HEK293 (cell line): Measurements from ENCODE around the gene EIF2S3.
A peak's percentile ranks its signal among the peaks of the same experiment; 100 is the strongest.

Experiments used
- HOXC10 ChIP-seq: sonication (generic); formaldehyde crosslinking; IDR thresholded peaks from 2 replicates; pipeline ENCODE4 v1.8.1; 2023; ENCODE audit warnings: mild to moderate bottlenecking, missing genetic modification reagents
- MZF1 ChIP-seq: fragments of 450-650 bp; formaldehyde crosslinking; IDR thresholded peaks from 2 replicates; pipeline ENCODE4 v1.5.1; 2017; ENCODE audit warnings: missing biosample characterization, missing genetic modification characterization, borderline replicate concordance
- OVOL3 ChIP-seq: fragments of 450-650 bp; formaldehyde crosslinking; IDR thresholded peaks from 2 replicates; pipeline ENCODE4 v1.5.1; 2016; ENCODE audit warnings: missing biosample characterization, missing genetic modification characterization
- PBX3 ChIP-seq: sonication (generic); formaldehyde crosslinking; IDR thresholded peaks from 2 replicates; pipeline ENCODE4 v1.8.1; 2022; ENCODE audit warnings: mild to moderate bottlenecking, moderate library complexity, missing genetic modification reagents
- RBAK ChIP-seq: fragments of 450-650 bp; formaldehyde crosslinking; IDR thresholded peaks from 2 replicates; pipeline ENCODE4 v1.5.1; 2016; ENCODE audit warnings: missing biosample characterization, missing genetic modification characterization
- REPIN1 ChIP-seq: fragments of 450-650 bp; formaldehyde crosslinking; IDR thresholded peaks from 2 replicates; pipeline ENCODE4 v1.5.1; 2017; ENCODE audit warnings: missing biosample characterization, missing genetic modification characterization, low read depth
- SP2 ChIP-seq: fragments of 450-650 bp; formaldehyde crosslinking; IDR thresholded peaks from 2 replicates; pipeline ENCODE4 v1.5.1; 2016; ENCODE audit warnings: missing biosample characterization, missing genetic modification characterization
- ZBTB6 ChIP-seq: fragments of 450-650 bp; formaldehyde crosslinking; IDR thresholded peaks from 2 replicates; pipeline ENCODE4 v1.5.1; 2017; ENCODE audit warnings: missing biosample characterization, missing genetic modification characterization
- ZFHX2 ChIP-seq: fragments of 450-650 bp; formaldehyde crosslinking; conservative IDR thresholded peaks from 2 replicates; pipeline ENCODE4 v1.5.1; 2016; ENCODE audit warnings: missing biosample characterization, missing genetic modification characterization
- ZFP41 ChIP-seq: fragments of 450-650 bp; formaldehyde crosslinking; IDR thresholded peaks from 2 replicates; pipeline ENCODE4 v1.5.1; 2016; ENCODE audit warnings: missing biosample characterization, missing genetic modification characterization, borderline replicate concordance
- ZFP69B ChIP-seq: fragments of 450-650 bp; formaldehyde crosslinking; IDR thresholded peaks from 2 replicates; pipeline ENCODE4 v1.5.1; 2016; ENCODE audit warnings: missing biosample characterization, missing genetic modification characterization
- ZNF114 ChIP-seq: fragments of 450-650 bp; formaldehyde crosslinking; IDR thresholded peaks from 2 replicates; pipeline ENCODE4 v1.5.0; 2017; ENCODE audit warnings: missing biosample characterization, missing genetic modification characterization
- ZNF132 ChIP-seq: fragments of 450-650 bp; formaldehyde crosslinking; IDR thresholded peaks from 2 replicates; pipeline ENCODE4 v1.5.1; 2017; ENCODE audit warnings: missing biosample characterization, missing genetic modification characterization, borderline replicate concordance
- ZNF138 ChIP-seq: fragments of 450-650 bp; formaldehyde crosslinking; IDR thresholded peaks from 2 replicates; pipeline ENCODE4 v1.5.1; 2016; ENCODE audit warnings: missing biosample characterization, missing genetic modification characterization, borderline replicate concordance
- ZNF146 ChIP-seq: fragments of 450-650 bp; formaldehyde crosslinking; IDR thresholded peaks from 2 replicates; pipeline ENCODE4 v1.5.1; 2016; ENCODE audit warnings: missing biosample characterization, missing genetic modification characterization
- ZNF148 ChIP-seq: fragments of 450-650 bp; formaldehyde crosslinking; IDR thresholded peaks from 2 replicates; pipeline ENCODE4 v1.5.0; 2017; ENCODE audit warnings: missing biosample characterization, missing genetic modification characterization, borderline replicate concordance
- ZNF155 ChIP-seq: fragments of 450-650 bp; formaldehyde crosslinking; IDR thresholded peaks from 2 replicates; pipeline ENCODE4 v1.5.1; 2016; ENCODE audit warnings: missing biosample characterization, missing genetic modification characterization
- ZNF157 ChIP-seq: fragments of 450-650 bp; formaldehyde crosslinking; IDR thresholded peaks from 2 replicates; pipeline ENCODE4 v1.5.1; 2016; ENCODE audit warnings: missing biosample characterization, missing genetic modification characterization
- ZNF214 ChIP-seq: fragments of 450-650 bp; formaldehyde crosslinking; IDR thresholded peaks from 2 replicates; pipeline ENCODE4 v1.5.1; 2017; ENCODE audit warnings: missing biosample characterization, mild to moderate bottlenecking, missing genetic modification characterization, borderline replicate concordance
- ZNF23 ChIP-seq: fragments of 450-650 bp; formaldehyde crosslinking; IDR thresholded peaks from 2 replicates; pipeline ENCODE4 v1.5.1; 2016; ENCODE audit warnings: missing biosample characterization, missing genetic modification characterization, borderline replicate concordance
- ZNF311 ChIP-seq: fragments of 450-650 bp; formaldehyde crosslinking; IDR thresholded peaks from 2 replicates; pipeline ENCODE4 v1.5.1; 2017; ENCODE audit warnings: missing biosample characterization, missing genetic modification characterization, borderline replicate concordance
- ZNF394 ChIP-seq: fragments of 450-650 bp; formaldehyde crosslinking; IDR thresholded peaks from 2 replicates; pipeline ENCODE4 v1.5.1; 2016; ENCODE audit warnings: missing biosample characterization, missing genetic modification characterization, mild to moderate bottlenecking, moderate library complexity, borderline replicate concordance
- ZNF404 ChIP-seq: fragments of 450-650 bp; formaldehyde crosslinking; IDR thresholded peaks from 2 replicates; pipeline ENCODE4 v1.5.1; 2017; ENCODE audit warnings: missing biosample characterization, missing genetic modification characterization
- ZNF48 ChIP-seq: fragments of 450-650 bp; formaldehyde crosslinking; IDR thresholded peaks from 2 replicates; pipeline ENCODE4 v1.5.1; 2016; ENCODE audit warnings: missing biosample characterization, missing genetic modification characterization
- ZNF513 ChIP-seq: fragments of 450-650 bp; IDR thresholded peaks from 2 replicates; pipeline ENCODE4 v1.5.1; 2018; ENCODE audit warnings: missing biosample characterization, missing genetic modification characterization
- ZNF549 ChIP-seq: fragments of 450-650 bp; IDR thresholded peaks from 2 replicates; pipeline ENCODE4 v1.5.1; 2018; ENCODE audit warnings: missing biosample characterization, missing genetic modification characterization, mild to moderate bottlenecking, inconsistent platforms, moderate library complexity
- ZNF555 ChIP-seq: fragments of 450-650 bp; formaldehyde crosslinking; conservative IDR thresholded peaks from 2 replicates; pipeline ENCODE4 v1.5.1; 2017; ENCODE audit warnings: missing biosample characterization, mild to moderate bottlenecking, missing genetic modification characterization, inconsistent platforms
- ZNF571 ChIP-seq: fragments of 450-650 bp; formaldehyde crosslinking; IDR thresholded peaks from 2 replicates; pipeline ENCODE4 v1.5.0; 2017; ENCODE audit warnings: missing biosample characterization, missing genetic modification characterization
- ZNF600 ChIP-seq: fragments of 450-650 bp; formaldehyde crosslinking; IDR thresholded peaks from 2 replicates; pipeline ENCODE4 v1.5.1; 2016; ENCODE audit warnings: missing biosample characterization, missing genetic modification characterization
- ZNF624 ChIP-seq: fragments of 450-650 bp; formaldehyde crosslinking; IDR thresholded peaks from 2 replicates; pipeline ENCODE4 v1.5.1; 2017; ENCODE audit warnings: missing biosample characterization, missing genetic modification characterization
- ZNF639 ChIP-seq: fragments of 450-650 bp; formaldehyde crosslinking; IDR thresholded peaks from 2 replicates; pipeline ENCODE4 v1.5.1; 2016; ENCODE audit warnings: missing biosample characterization, missing genetic modification characterization
- ZNF658 ChIP-seq: fragments of 450-650 bp; formaldehyde crosslinking; IDR thresholded peaks from 2 replicates; pipeline ENCODE4; 2016; ENCODE audit warnings: missing biosample characterization, missing genetic modification characterization
- ZNF704 ChIP-seq: fragments of 450-650 bp; formaldehyde crosslinking; IDR thresholded peaks from 2 replicates; pipeline ENCODE4 v1.5.1; 2016; ENCODE audit warnings: missing biosample characterization, missing genetic modification characterization

The EIF2S3 gene

GRCh38 chrX:24014388-24015018, 40.3 kb upstream of the EIF2S3 start (continued):
- TF ChIP-seq ZNF148 (tag by site-specific recombination) = no peak
- no peak for TF ChIP-seq HOXC10 (CRISPR knock-in tag)
- no peak for TF ChIP-seq ZFP41 (tag by site-specific recombination)
- TF ChIP-seq ZNF311 = no peak
- no peak for TF ChIP-seq ZNF394 (tag by site-specific recombination)
- no peak for TF ChIP-seq MZF1
- TF ChIP-seq ZNF214 (tag by site-specific recombination) = no peak
- TF ChIP-seq RBAK (tag by site-specific recombination) = no peak
- no peak for TF ChIP-seq ZNF404 (tag by site-specific recombination)
- TF ChIP-seq ZBTB6 (tag by site-specific recombination) = no peak
- no peak for TF ChIP-seq PBX3 (CRISPR knock-in tag)
- peak; percentile 42; the same call in 1 of the 2 replicates for TF ChIP-seq ZFHX2 (tag by site-specific recombination)
- 0 out of 2 replicates have a peak, but pooled peaks have one; percentile 14 for TF ChIP-seq ZNF513
- no peak for TF ChIP-seq ZNF555 (tag by site-specific recombination)
- no peak for TF ChIP-seq ZNF658 (tag by site-specific recombination)
- peak; percentile 91 for TF ChIP-seq ZNF146
- no peak for TF ChIP-seq REPIN1
- no peak for TF ChIP-seq ZNF132 (tag by site-specific recombination)
- no peak for TF ChIP-seq ZNF571 (tag by site-specific recombination)
- TF ChIP-seq ZNF48 = no peak
- no peak for TF ChIP-seq ZNF114 (tag by site-specific recombination)
- TF ChIP-seq ZNF600 (tag by site-specific recombination) = peak; percentile 66
- TF ChIP-seq ZNF157 (tag by site-specific recombination) = no peak
- no peak for TF ChIP-seq ZNF704 (tag by site-specific recombination)
- no peak for TF ChIP-seq ZNF549 (tag by site-specific recombination)
- TF ChIP-seq ZNF639 = no peak
- TF ChIP-seq ZNF138 = no peak
- TF ChIP-seq ZNF624 = no peak
- no peak for TF ChIP-seq ZFP69B (tag by site-specific recombination)
- TF ChIP-seq ZNF23 (tag by site-specific recombination) = no peak
- no peak for TF ChIP-seq OVOL3 (tag by site-specific recombination)
- no peak for TF ChIP-seq SP2 (tag by site-specific recombination)
- no peak for TF ChIP-seq ZNF155 (tag by site-specific recombination)
